Upper lobe of left lung (tissue), 4 donors: Measurements from ENCODE around the gene PARVG.

ENCODE experiments used
- EP300 ChIP-seq, 4 donors: sonication (generic); formaldehyde crosslinking; IDR thresholded peaks; one replicate each; pipeline ENCODE4 v1.5.1; 2017; ENCODE audit warnings: antibody characterized with exemption in 4 of 4, control low read depth in 2 of 4
- POLR2A ChIP-seq, 4 donors: fragments of 450-650 bp; IDR thresholded peaks; one replicate each; pipeline ENCODE4 v1.5.1; 2016 to 2017; ENCODE audit warnings: antibody characterized with exemption in 4 of 4, mild to moderate bottlenecking in 2 of 4
- POLR2AphosphoS5 ChIP-seq, 2 donors: sonication (generic); formaldehyde crosslinking; IDR thresholded peaks; one replicate each; pipeline ENCODE4 v1.5.1; 2017; ENCODE audit warnings: antibody characterized with exemption in 2 of 2
- TF ChIP-seq, protein P1 (sequence below), 6 experiments: fragments of 450-650 bp in 4 of 6; fragments of 200-600 bp in 2 of 6; sonication (generic) in 2 of 6; IDR thresholded peaks; one replicate each; pipeline ENCODE4 v1.5.1; 2016 to 2019; ENCODE audit warnings: antibody characterized with exemption in 6 of 6

- TF ChIP-seq, protein P1, sequence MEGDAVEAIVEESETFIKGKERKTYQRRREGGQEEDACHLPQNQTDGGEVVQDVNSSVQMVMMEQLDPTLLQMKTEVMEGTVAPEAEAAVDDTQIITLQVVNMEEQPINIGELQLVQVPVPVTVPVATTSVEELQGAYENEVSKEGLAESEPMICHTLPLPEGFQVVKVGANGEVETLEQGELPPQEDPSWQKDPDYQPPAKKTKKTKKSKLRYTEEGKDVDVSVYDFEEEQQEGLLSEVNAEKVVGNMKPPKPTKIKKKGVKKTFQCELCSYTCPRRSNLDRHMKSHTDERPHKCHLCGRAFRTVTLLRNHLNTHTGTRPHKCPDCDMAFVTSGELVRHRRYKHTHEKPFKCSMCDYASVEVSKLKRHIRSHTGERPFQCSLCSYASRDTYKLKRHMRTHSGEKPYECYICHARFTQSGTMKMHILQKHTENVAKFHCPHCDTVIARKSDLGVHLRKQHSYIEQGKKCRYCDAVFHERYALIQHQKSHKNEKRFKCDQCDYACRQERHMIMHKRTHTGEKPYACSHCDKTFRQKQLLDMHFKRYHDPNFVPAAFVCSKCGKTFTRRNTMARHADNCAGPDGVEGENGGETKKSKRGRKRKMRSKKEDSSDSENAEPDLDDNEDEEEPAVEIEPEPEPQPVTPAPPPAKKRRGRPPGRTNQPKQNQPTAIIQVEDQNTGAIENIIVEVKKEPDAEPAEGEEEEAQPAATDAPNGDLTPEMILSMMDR (IDR thresholded peaks at IDR 0.05): no peak
- TF ChIP-seq POLR2A (IDR thresholded peaks at IDR 0.05): no peak
- no peak for TF ChIP-seq POLR2AphosphoS5 (IDR thresholded peaks at IDR 0.05)
- TF ChIP-seq EP300 (IDR thresholded peaks at IDR 0.05): no peak
Observed at GRCh38 chr22:44142421-44143104, 38.2 kb upstream of the PARVG start.
